Measurements from ENCODE around the gene RGS10. TPM values are rescaled to one million over a fixed set of nuclear protein-coding genes. Genes with fewer than 3 reads are reported as not detected.

Gene RGS10
- polyA plus RNA-seq, 3 donors = 33.0 to 36.7 (median 36.1) TPM

- no peak for DNase-seq
These were observed 19.6 kb downstream of the RGS10 start for GRCh38 chr10:119522747-119523426.

DNA sequence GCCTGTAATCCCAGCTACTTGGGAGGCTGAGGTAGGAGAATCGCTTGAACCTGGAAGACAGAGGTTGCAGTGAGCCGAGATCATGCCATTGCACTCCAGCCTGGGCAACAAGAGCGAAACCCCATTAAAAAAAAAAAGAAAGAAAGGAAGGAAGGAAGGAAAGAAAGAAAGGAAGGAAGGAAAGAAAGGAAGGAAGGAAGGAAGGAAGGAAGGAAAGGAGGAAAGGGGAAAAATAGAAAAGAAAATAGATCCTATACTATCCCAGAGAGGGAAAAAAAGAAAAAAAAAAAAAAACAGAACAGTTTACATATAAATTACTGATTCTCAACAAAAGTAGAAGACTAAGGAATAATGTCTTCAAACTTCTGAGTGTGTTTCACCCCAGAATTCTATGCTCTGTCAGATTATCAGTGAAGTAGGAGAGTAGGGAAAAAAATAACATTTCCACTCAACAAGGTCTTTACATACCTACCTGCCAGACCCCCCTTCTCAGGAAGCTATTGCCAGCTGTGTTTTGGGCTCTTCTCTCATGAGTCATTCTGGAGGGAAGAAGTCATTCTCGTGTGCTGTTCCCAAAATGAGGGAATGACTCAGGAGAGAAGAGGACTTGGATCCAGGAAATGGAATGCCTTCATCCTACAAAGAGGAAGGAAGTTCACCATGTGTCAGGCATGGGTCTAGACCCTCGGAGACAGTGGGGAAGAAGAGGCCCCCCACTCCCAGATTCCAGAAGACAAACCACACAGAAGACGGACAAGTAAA is 20.9 kb downstream of the RGS10 start:
- no peak for DNase-seq

DNA sequence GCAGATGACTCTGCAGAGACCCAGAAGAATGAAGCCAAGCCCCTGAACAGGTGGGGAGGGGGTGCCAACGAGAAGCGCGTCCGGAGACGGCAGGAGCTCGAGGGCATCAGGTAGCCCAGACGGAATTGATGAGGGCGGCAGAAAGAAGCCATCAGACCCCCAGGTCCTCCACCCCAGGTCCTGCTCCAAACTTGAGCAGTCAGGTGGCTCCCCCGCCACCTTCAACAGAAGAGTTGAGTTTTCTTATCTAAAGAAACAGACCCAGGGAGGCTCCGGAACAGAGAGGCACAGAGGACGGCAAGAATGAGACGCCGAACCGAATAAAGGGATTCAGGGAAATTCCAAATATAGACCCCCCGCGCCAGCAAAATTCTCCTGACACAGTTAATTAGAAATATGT is 22.2 kb downstream of the RGS10 start:
- no peak for DNase-seq

- no peak for DNase-seq
These were observed 23.6 kb downstream of the RGS10 start for GRCh38 chr10:119518936-119519335.

DNA sequence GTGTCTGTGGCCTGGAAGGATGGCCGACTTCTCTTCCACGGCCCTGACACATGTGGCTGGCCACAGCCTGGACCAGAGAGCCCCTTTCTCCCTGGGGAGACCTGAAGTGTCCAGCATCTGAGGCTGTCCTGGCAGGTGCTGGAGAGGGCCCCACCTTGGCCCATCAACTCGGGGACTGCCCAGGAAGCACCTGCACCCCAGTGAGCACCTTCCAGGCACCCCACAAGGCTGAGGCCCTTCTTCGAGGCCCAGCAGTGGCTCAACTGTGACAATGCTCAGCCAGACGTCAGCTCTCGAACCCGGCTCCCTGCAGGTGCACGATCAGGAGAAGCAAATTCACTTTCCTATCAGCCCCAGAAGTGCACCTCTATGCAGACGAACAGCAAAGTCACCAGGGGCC is 24.3 kb downstream of the RGS10 start:
- no peak for DNase-seq

- DNase-seq = no peak
These were observed 25.0 kb downstream of the RGS10 start for GRCh38 chr10:119517235-119518141.

DNA sequence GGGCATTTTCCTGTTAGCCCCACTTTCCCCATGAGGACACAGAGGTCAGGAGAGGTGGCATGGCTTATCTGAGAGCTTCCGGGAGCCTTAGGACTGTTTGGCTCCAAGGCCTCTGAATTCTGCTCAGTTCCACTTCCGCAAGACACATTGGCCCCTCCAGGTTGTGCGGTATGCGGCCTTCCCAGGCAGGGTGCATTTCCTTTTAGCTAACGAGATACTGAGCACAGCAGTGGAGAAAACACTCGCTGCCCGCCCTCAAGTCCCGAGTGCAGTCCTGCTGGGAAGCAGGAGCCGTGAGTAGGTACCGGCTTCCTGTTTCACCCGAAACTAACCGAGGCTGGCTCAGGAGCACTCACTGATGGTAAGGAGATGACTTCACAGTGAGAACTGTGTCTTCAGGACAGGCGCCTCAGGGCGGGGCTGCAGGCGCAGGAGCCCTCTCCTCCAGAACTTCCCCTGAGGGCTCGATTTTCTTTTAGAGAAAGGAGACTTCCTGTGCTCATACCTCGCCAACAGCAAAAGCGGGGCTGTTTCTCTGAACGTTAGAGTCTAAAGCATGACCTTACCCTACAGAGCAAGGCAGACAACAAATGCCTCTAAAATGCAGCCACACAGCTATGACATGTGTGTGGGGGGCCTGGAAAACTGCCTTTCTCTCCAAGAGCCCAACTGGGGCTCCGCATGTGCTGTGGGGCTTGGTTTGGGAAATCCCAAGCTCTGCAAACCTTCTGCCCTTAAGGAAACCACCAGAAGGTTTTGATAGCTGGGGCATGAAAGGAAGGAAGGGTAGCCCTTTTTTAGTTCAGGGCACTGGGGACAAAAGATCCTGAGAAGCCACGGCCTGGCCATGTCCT is 25.9 kb downstream of the RGS10 start:
- no peak for DNase-seq

DNA sequence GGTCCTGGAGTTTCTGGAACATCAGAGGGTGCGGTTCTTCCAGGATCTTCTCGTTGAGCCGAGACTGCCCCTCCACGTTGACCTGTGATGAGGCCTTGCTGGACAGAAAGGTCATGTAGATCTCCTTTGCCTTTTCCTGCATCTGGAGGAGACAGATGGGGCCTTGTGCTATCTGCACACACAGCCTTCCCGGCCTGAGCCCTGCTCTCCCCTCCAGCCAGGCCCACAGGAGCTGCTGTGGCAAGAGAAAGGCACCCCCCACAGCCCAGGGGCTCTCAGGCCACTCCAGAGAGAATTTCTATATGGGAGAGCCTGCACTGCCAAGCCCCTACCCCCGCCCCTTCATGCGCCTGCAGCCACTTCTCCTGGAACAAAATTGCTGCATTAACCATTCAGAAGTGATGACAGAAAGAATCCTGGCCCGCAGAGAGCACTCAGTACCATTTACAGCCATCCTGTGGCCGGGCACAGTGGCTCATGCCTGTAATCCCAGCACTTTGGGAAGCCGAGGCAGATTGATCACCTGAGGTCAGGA is 26.9 kb downstream of the RGS10 start:
- no peak for DNase-seq

- no peak for DNase-seq
These were observed 27.7 kb downstream of the RGS10 start for GRCh38 chr10:119514819-119515218.

DNA sequence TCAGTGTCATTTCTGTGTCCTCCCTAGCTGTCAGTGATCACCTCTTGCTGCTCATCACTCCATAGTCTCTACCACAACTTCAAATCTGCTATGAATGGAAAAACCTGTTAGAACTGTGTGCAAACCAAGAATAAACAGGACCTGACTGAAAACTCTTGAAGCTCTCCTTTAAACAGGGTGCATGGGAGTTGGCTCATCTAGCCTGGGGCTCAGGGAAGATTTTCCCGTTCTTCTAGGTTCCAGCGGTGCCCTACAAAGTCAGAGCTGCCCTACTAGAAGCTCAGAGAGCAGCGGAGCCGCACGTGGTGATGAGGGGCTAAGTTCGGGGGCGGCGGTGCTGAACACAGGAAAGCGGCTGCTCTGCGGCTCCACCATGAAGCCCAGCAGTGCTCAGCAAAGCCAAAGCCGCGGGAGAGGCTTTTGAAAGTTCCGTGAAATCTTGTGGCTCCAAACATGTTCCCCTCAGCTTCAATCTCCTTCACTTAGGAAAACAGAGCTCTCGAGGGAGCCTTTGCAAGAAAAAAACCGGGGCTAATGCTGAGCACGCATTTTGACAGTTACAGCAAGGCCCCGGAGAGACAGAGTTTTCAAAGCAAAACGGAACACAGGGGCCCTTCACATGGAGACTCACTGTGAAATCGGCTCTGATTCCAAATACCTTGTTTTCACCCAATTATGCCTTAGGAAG is 30.5 kb downstream of the RGS10 start:
- no peak for DNase-seq

- DNase-seq = no peak
These were observed 32.5 kb downstream of the RGS10 start for GRCh38 chr10:119509909-119510451.

GRCh38 chr10:119507115-119507514 is 35.4 kb downstream of the RGS10 start:
- DNase-seq = no peak

- no peak for DNase-seq
These were observed 36.8 kb downstream of the RGS10 start for GRCh38 chr10:119505588-119506315.

DNA sequence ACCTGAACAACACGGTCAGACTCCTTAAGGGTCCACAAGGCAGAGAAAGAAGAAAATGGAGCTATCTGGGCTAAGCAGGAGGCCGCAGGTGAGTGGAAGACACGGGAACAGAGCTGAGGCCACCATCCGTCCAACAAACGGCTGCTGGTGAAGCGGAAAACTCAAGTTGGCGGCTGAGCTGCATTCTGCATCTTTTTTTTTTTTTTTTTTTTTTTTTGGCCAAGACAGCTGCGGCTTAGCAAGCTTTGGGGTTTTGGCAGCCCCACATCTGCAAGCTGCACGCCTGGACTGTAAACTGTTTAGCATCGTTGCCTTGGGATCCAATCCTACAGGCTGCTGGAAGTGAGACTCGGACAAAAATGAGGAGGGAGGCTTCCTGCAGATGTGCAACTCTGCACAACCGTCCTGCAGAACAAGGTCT is 37.4 kb downstream of the RGS10 start:
- no peak for DNase-seq

GRCh38 chr10:119504651-119505050 is 37.9 kb downstream of the RGS10 start:
- no peak for DNase-seq

DNA sequence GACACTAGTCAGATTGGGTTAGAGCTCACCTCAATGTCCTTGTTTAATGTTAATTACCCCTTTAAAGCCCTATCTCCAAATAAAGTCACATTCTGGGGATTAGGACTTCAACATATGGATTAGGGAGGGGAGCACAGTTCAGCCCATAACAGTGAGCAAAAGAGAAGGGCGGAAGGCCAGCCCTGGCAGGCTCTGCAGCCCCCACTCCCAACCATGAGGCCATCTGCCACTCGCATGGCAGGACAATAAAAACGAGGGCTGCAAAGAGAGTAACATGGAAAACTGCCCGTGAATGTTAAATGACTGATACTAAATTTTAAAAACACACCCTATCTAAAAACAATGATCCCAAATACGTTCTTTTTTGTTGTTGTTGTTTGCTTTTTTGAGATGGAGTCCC is 38.7 kb downstream of the RGS10 start:
- DNase-seq = no peak

GRCh38 chr10:119502618-119503155 is 39.8 kb downstream of the RGS10 start:
- no peak for DNase-seq

- DNase-seq = no peak
These were observed 40.3 kb downstream of the RGS10 start for GRCh38 chr10:119502209-119502608.

DNA sequence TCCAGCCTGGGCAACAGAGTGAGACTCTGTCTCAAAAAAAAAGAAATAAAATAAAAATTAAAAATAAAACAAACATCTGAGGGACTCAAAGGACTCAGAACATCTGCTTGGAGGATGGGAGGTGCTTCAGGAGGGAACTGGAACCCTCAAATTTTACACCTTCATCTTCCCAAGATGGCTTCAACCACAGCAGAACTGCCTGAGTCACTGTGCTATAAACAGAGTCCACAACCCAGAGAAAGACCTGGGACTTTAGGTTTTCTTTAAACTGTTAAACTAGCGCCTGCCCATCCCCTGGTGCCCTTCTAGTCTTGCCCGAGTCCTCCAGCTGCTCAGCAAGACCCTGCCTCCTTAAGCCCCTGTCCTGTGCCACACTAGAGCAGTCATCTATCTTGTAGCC is 40.8 kb downstream of the RGS10 start:
- DNase-seq = no peak
